HG02981 (cell line): ENCODE data around the gene NTF3.
"Not testable (repeated sequence)": the region's sequence is repeated elsewhere in the genome, so short reads cannot be mapped to it uniquely, and the experiment has no call there.

Experiments used
- ATAC-seq: cut with Tn5 transposase; IDR thresholded peaks from one replicate; pipeline ENCODE4 v1.9.1; 2021; ENCODE audit warnings: mild to moderate bottlenecking, moderate library complexity; ENCODE audit not compliant: unreplicated experiment

The NTF3 gene

DNA sequence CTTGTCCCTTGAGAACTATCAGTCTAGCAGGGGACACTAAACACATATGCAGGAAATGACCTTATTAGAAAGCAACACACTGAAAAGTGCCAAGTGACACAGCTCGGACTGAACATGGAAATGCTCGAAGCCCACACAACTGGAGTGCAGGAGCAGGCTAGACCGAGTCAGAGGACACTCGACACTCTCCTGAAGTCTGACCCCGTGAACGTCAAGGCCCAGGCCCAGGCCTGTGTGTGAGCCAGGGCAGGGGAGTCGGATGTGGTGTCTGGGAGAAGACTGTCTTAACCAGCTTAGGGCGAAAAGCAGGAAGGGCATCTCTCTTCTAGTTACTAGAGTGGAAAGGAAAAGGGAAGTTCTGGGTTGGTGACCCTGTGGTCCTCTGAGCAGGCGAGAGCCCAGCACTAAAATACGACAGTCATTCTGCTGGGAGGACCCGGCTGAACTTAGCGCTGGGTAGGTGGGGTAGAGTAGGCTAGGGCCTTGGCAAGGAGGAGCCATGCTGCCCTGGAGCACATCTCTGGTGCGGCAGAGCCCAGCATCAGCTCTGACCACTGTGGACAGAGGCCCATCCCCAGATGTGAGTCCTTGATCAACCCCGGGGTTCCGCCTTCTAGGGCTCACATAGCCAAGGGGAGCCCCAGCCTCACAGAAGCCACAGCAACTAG is 93.0 kb downstream of the NTF3 start:
- no peak for ATAC-seq

DNA sequence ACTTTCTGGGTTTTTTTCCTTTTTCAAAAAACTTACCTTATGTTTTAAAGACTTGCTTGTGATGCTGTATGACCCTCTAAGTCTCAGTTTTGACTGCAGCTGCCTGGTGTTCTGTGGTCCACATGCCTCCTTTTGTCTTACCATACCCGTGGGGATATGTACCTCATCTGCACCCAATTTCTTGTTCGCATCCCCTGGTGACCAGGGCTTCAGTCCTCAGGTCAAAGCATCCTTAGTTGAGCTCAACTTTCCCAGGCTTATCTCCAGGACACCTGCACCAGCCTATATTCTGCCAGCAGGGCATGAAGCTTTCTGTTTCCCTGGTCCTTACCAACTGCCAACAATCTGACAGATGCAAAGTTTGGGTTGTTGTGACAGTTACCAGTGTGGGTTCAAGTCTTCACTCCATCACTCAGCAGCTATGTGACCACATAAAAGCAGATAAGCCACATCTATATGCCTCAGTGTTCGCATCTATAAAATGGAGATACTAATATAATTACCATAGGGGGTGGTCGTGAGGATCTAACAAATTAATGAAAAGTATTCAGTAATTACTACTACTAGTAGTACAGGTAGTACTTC is 94.0 kb downstream of the NTF3 start:
- no peak for ATAC-seq

- no peak for ATAC-seq
These were observed 101.5 kb downstream of the NTF3 start for GRCh38 chr12:5533368-5533767.

- ATAC-seq = no peak
These were observed 102.7 kb downstream of the NTF3 start for GRCh38 chr12:5534426-5535199.

GRCh38 chr12:5535541-5535940 is 103.6 kb downstream of the NTF3 start:
- no peak for ATAC-seq

DNA sequence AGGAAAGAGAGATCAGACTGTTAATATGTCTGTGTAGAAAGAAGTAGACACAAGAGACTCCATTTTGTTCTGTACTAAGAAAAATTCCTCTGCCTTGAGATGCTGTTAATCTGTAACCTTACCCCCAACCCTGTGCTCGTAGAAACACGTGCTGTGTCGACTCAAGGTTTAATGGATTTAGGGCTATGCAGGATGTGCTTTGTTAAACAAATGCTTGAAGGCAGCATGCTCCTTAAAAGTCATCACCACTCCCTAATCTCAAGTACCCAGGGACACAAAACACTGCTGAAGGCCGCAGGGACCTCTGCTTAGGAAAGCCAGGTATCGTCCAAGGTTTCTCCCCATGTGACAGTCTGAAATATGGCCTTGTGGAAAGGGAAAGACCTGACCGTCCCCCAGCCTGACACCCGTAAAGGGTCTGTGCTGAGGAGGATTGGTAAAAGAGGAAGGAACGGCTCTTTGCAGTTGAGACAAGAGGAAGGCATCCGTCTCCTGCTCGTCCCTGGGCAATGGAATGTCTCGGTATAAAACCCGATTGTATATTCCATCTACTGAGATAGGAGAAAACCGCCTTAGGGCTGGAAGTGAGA is 105.2 kb downstream of the NTF3 start:
- ATAC-seq = not testable (repeated sequence)

- no peak for ATAC-seq
These were observed 105.9 kb downstream of the NTF3 start for GRCh38 chr12:5537771-5538170.
